Mesendoderm (in vitro differentiated cells): ENCODE data around the gene TMEM82.

Source experiments
- DNase-seq: peaks from one replicate; pipeline ENCODE4 v3.0.0; 2013
- H2AK5ac ChIP-seq: 2 replicates; pipeline ENCODE4 v1.6.1; 2013; ENCODE audit warnings: low read length, inconsistent platforms
- H2BK120ac ChIP-seq: 2 replicates; pipeline ENCODE4 v1.6.1; 2013; ENCODE audit warnings: low read depth, mild to moderate bottlenecking, low read length, moderate library complexity, mixed read lengths
- H2BK15ac ChIP-seq: replicated peaks from 2 replicates; pipeline ENCODE4 v1.6.1; 2013; ENCODE audit warnings: low read depth, mild to moderate bottlenecking, moderate library complexity
- H2BK5ac ChIP-seq: 2 replicates; pipeline ENCODE4 v1.6.1; 2013; ENCODE audit warnings: low read length, inconsistent platforms
- H3K18ac ChIP-seq: 2 replicates; pipeline ENCODE4 v1.6.1; 2013; ENCODE audit warnings: mild to moderate bottlenecking, low read length, mixed read lengths
- H3K23ac ChIP-seq: one replicate; pipeline ENCODE4 v1.6.1; 2013; ENCODE audit warnings: low read length
- H3K27ac ChIP-seq: 2 replicates; pipeline ENCODE4 v1.5.1; 2013; ENCODE audit warnings: low read depth, mild to moderate bottlenecking, inconsistent platforms, low read length, moderate library complexity
- H3K27me3 ChIP-seq: 2 replicates; pipeline ENCODE4 v1.6.1; 2013; ENCODE audit warnings: low read length, control low read depth, mild to moderate bottlenecking, inconsistent platforms; ENCODE audit not compliant: insufficient read depth, poor library complexity
- H3K36me3 ChIP-seq: 2 replicates; pipeline ENCODE4 v1.6.1; 2013; ENCODE audit warnings: low read length, inconsistent platforms; ENCODE audit not compliant: control insufficient read depth, insufficient read depth
- H3K4ac ChIP-seq: one replicate; pipeline ENCODE4 v1.6.1; 2013; ENCODE audit warnings: low read depth, mild to moderate bottlenecking, low read length, moderate library complexity
- H3K4me1 ChIP-seq: 2 replicates; pipeline ENCODE4 v1.6.1; 2013; ENCODE audit warnings: low read depth, low read length, inconsistent platforms; ENCODE audit not compliant: control insufficient read depth
- H3K4me2 ChIP-seq: 2 replicates; pipeline ENCODE4 v1.6.1; 2013; ENCODE audit warnings: low read length
- H3K4me3 ChIP-seq: 2 replicates; pipeline ENCODE4 v1.5.1; 2013; ENCODE audit warnings: mild to moderate bottlenecking, low read length
- H3K56ac ChIP-seq: one replicate; pipeline ENCODE4 v1.6.1; 2013; ENCODE audit warnings: low read length
- H3K79me1 ChIP-seq: 2 replicates; pipeline ENCODE4 v1.6.1; 2013; ENCODE audit warnings: low read length, inconsistent platforms
- H3K79me2 ChIP-seq: 2 replicates; pipeline ENCODE4 v1.6.1; 2013; ENCODE audit warnings: mild to moderate bottlenecking, low read length; ENCODE audit not compliant: control insufficient read depth, insufficient read depth
- H3K9ac ChIP-seq: 2 replicates; pipeline ENCODE4 v1.6.1; 2013; ENCODE audit warnings: low read length, inconsistent platforms
- H4K5ac ChIP-seq: one replicate; pipeline ENCODE4 v1.6.1; 2013; ENCODE audit warnings: low read length
- H4K8ac ChIP-seq: one replicate; pipeline ENCODE4 v1.6.1; 2013; ENCODE audit warnings: low read depth, mild to moderate bottlenecking, control low read depth, low read length, moderate library complexity
- WGBS: extraction: QIAGEN DNeasy Blood & Tissue Kit; methylation state at CpG from one replicate; pipeline ENCODE4 v1.1.7; 2013; ENCODE audit warnings: low lambda C conversion rate, missing lambda C conversion rate; ENCODE audit not compliant: insufficient coverage; ENCODE audit errors: extremely low coverage; 5-methylcytosine and 5-hydroxymethylcytosine counted together

TMEM82 gene

DNA sequence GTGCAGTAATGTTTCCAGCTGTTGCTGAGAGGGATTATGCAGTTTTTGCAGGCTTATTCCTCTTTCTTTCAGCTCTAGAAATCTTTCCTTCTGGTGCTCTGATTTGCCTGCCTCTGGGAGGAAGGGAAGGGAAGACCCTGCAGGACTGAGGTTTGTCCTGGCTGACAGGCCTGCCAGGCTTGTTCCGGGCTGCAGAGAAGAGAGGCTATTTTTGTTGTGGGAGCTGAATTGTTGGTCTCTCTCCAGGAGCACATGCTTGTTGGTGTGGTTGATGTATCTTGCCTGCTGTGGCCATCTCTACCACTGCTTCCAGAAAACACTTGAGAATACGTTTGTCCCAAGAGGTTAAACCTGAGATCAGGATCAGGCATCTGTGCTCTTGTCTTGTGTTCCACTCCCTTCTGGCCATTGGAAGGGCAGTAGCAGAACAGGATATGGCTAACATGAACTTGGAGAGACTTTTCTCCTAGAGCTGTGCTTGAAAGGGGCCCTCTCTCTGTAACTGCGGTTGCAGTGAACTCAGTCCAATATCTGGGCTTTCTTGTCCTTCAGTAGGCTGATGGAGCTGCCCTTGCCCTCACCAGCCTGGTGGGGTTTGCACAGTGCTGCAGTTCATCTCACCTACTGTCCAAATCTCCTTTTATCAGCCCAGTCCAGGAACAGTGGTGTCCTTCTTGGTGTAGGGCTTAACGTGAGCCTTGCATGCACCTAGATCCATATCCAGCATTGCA, 27.7 kb upstream of the TMEM82 start:
- H3K56ac ChIP-seq, result no peak overlapping the region
- H2BK5ac ChIP-seq, result no peak overlapping the region
- H3K36me3 ChIP-seq, result peaks cover 2% of the 10 kb centered on the region
- H3K4me2 ChIP-seq, result no peak overlapping the region
- no peak overlapping the region for H3K4ac ChIP-seq
- H3K4me1 ChIP-seq, result no peaks in the 10 kb centered on the region
- no peak overlapping the region for H3K9ac ChIP-seq
- no peak overlapping the region for H4K8ac ChIP-seq
- no peak overlapping the region for H3K27ac ChIP-seq
- no peak overlapping the region for H2BK120ac ChIP-seq
- H2AK5ac ChIP-seq, result no peak overlapping the region
- no peak overlapping the region for H4K5ac ChIP-seq
- H3K23ac ChIP-seq, result no peak overlapping the region
- no peak for DNase-seq
- no peak overlapping the region for H2BK15ac ChIP-seq
- no peak overlapping the region for H3K4me3 ChIP-seq
- H3K18ac ChIP-seq, result no peak overlapping the region
- no peaks in the 10 kb centered on the region for H3K79me2 ChIP-seq
- no CpG with 5 or more reads among the region's 4 CpGs for WGBS
- H3K79me1 ChIP-seq, result peaks cover 7% of the 10 kb centered on the region
- no peaks in the 10 kb centered on the region for H3K27me3 ChIP-seq

DNA sequence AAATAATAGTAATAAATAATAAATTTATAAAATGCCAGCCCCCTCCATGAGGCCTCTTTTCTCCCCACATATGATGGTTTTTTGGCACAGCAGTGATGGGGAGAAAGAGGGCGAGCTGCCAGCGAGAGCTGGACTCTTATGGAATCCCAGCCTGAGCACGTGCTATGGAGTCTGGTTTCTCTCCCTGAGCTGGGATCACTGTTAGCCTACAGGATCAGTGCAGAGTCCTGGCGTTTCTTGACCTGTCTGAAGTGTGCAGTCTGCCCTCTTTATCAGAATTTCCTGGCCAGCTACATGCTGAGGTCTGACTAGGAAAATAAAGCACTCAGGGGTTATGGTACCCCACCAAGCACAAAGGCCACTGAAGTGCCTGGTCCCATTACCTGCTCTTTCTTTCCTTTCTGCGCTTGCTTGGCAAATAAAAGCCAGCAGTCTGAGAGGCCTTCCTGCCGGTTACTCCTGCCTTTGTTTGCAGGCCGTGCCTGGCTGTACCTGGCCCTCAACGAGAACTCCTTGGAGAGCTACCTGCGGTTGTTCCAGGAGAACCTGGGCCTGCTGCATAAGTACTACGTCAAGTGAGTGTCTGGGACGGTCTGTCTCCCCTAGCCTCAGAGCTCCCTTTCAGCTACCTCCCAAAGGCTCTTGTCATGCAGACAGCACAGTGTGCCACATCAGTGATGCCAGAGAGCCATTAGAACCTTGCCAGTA, 24.7 kb upstream of the TMEM82 start:
- no peak overlapping the region for H3K27ac ChIP-seq
- no peak overlapping the region for H3K18ac ChIP-seq
- no peak overlapping the region for H3K23ac ChIP-seq
- no peaks in the 10 kb centered on the region for H3K27me3 ChIP-seq
- H4K8ac ChIP-seq, result no peak overlapping the region
- H2BK120ac ChIP-seq, result no peak overlapping the region
- H3K4me1 ChIP-seq, result no peaks in the 10 kb centered on the region
- no peak overlapping the region for H3K4me3 ChIP-seq
- DNase-seq, result no peak
- peaks cover 6% of the 10 kb centered on the region for H3K79me1 ChIP-seq
- no peaks in the 10 kb centered on the region for H3K79me2 ChIP-seq
- no peak overlapping the region for H3K56ac ChIP-seq
- no CpG with 5 or more reads among the region's 11 CpGs for WGBS
- H3K4ac ChIP-seq, result no peak overlapping the region
- H3K4me2 ChIP-seq, result no peak overlapping the region
- no peak overlapping the region for H4K5ac ChIP-seq
- H2BK5ac ChIP-seq, result no peak overlapping the region
- peaks cover 6% of the 10 kb centered on the region for H3K36me3 ChIP-seq
- H2AK5ac ChIP-seq, result no peak overlapping the region
- no peak overlapping the region for H2BK15ac ChIP-seq
- H3K9ac ChIP-seq, result no peak overlapping the region

DNA sequence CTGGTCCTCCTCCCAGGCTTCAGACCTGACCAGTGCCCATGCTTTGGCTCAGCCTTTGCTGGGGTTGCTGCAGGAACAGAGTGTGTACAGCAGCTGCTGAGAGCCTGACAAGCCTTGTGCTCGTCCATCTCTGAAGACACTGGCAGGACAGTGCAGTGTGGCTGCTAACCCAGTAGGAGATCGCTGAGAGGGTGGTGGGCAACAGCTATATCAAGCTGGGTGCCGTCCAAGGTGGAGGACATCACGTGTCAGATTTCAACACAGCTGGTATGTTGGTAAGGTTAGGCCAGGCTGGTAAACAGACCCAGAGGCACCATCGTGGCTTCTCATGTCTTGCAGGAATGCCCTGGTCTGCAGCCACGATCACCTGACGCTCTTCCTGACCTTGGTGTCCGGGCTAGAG, 24.1 kb upstream of the TMEM82 start:
- Histone ChIP-seq H3K23ac (no peak overlapping the region), H4K5ac (no peak overlapping the region), H3K79me1 (peaks cover 6% of the 10 kb centered on the region), H3K4me3 (no peak overlapping the region), H3K18ac (no peak overlapping the region), H2AK5ac (no peak overlapping the region), H3K9ac (no peak overlapping the region), H2BK15ac (no peak overlapping the region), H3K4ac (no peak overlapping the region), H2BK120ac (no peak overlapping the region), H3K27ac (no peak overlapping the region), H3K56ac (no peak overlapping the region), H2BK5ac (no peak overlapping the region), H3K79me2 (no peaks in the 10 kb centered on the region), H4K8ac (no peak overlapping the region), H3K4me1 (no peaks in the 10 kb centered on the region), H3K4me2 (no peak overlapping the region), H3K27me3 (no peaks in the 10 kb centered on the region), H3K36me3 (peaks cover 6% of the 10 kb centered on the region)
- DNase-seq, result no peak
- no CpG with 5 or more reads among the region's 8 CpGs for WGBS

DNA sequence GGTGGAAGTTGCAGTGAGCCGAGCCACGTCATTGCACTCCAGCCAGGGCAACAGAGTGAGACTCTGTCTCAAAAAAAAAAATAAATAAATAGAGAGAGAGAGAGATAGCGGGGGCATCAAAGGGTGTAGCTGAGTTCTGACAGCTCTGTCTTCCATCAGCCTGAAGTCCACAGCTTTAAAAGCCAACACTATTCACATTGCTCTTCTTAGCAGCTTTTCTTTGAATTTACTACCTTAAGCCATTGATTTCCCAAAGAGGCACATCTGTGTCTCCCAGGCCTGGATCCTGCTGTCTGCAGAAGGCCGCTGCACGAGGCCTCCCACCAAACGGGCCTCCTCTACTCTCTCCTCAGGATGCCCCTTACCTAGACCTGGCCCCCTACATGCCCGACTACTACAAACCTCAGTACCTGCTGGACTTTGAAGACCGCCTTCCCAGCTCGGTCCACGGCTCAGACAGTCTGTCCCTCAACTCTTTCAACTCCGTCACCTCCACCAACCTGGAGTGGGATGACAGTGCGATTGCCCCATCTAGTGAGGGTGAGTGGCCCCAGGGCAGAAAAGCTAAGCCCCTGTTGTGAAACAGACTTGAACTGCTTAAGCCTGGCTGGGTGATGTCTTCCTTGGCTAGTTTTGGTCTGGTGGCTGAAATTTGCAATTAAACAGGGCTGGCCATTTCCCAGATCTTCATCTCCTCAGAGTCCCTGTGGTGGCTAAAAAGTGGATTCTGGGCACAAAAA, 22.7 kb upstream of the TMEM82 start:
- Histone ChIP-seq H3K79me2 (no peaks in the 10 kb centered on the region), H3K23ac (no peak overlapping the region), H3K9ac (no peak overlapping the region), H2BK15ac (no peak overlapping the region), H4K5ac (no peak overlapping the region), H3K27ac (no peak overlapping the region), H3K36me3 (peaks cover 6% of the 10 kb centered on the region), H3K4me3 (no peak overlapping the region), H3K27me3 (no peaks in the 10 kb centered on the region), H2BK120ac (no peak overlapping the region), H4K8ac (no peak overlapping the region), H3K4ac (no peak overlapping the region), H2AK5ac (no peak overlapping the region), H3K4me2 (no peak overlapping the region), H2BK5ac (no peak overlapping the region), H3K4me1 (no peaks in the 10 kb centered on the region), H3K18ac (no peak overlapping the region), H3K56ac (no peak overlapping the region), H3K79me1 (peaks cover 4% of the 10 kb centered on the region)
- no CpG with 5 or more reads among the region's 12 CpGs for WGBS
- peak; percentile 31 for DNase-seq

DNA sequence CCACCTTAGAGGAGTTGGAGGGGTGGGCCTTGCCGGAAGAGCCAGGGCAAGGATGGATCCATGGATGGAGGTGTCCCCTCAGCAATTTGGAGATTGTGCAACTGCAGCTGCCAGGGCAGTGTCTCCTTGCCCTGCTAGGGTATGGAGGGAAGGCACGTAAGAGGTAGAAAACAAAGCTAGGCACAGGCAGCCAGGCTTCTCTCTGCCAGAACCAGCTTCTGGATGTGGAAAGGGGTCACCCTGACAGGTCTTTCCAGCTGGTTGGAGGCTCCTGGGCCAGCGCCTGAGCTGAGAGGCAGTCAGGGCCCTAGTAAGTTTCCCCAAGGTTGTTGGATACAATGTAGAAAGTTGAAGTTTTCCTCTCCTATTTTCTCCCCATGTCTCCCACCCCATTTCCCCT, 21.4 kb upstream of the TMEM82 start:
- H2BK5ac ChIP-seq, result no peak overlapping the region
- H3K9ac ChIP-seq, result no peak overlapping the region
- H3K4me3 ChIP-seq, result no peak overlapping the region
- no peak overlapping the region for H3K4ac ChIP-seq
- no peak overlapping the region for H2BK15ac ChIP-seq
- H3K4me2 ChIP-seq, result no peak overlapping the region
- no peak overlapping the region for H4K5ac ChIP-seq
- peaks cover 6% of the 10 kb centered on the region for H3K36me3 ChIP-seq
- no peak overlapping the region for H4K8ac ChIP-seq
- no peak overlapping the region for H3K18ac ChIP-seq
- H3K79me1 ChIP-seq, result no peaks in the 10 kb centered on the region
- no peaks in the 10 kb centered on the region for H3K79me2 ChIP-seq
- H3K27ac ChIP-seq, result no peak overlapping the region
- no peaks in the 10 kb centered on the region for H3K4me1 ChIP-seq
- H2BK120ac ChIP-seq, result no peak overlapping the region
- no CpG with 5 or more reads among the region's 3 CpGs for WGBS
- H2AK5ac ChIP-seq, result no peak overlapping the region
- no peak for DNase-seq
- H3K56ac ChIP-seq, result no peak overlapping the region
- no peak overlapping the region for H3K23ac ChIP-seq
- H3K27me3 ChIP-seq, result no peaks in the 10 kb centered on the region
